ENCODE measurements around the gene GALM. TPM values are rescaled to one million over a fixed set of nuclear protein-coding genes. Genes with fewer than 3 reads are reported as not detected.
"Not testable (repeated sequence)": the region's sequence is repeated elsewhere in the genome, so short reads cannot be mapped to it uniquely, and the experiment has no call there.

The GALM gene
- total and polyA plus RNA-seq, 2 donors = 12.7 to 16.8 TPM

DNA sequence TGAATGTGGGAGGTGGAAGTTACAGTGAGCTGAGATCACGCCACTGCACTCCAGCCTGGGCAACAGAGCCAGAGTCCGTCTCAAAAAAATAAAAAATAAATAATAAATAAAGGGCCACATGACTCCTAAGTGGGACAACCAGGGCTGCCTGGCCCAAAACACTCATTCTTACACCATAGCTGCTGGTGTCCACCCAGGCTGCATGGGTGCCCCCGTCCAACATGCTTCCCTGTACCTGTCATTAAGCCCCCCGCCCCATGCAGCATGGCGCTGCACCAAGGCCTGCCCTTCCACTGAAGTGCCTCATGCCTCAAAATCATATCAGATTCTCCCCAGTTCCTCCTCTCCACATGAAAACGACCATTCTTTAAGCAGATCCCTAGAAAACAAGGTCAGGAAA is 10.8 kb downstream of the GALM start:
- Histone ChIP-seq H3K4me3 (ENCODE audit: low read depth, low read length) (no peak overlapping the region), H3K27ac (ENCODE audit: low read depth) (no peak overlapping the region), H3K36me3 (ENCODE audit: insufficient read depth) (no peaks in the 10 kb centered on the region), H3K4me1 (ENCODE audit: insufficient read depth) (no peaks in the 10 kb centered on the region)
- 85% methylated on average over 6 of the region's 6 CpGs for WGBS
- DNase-seq (ENCODE audit: extremely low spot score) = no peak

- not testable (repeated sequence) for H3K4me1 ChIP-seq (ENCODE audit: insufficient read depth); DNase-seq (ENCODE audit: extremely low spot score); H3K4me3 ChIP-seq (ENCODE audit: low read depth, low read length); H3K36me3 ChIP-seq (ENCODE audit: insufficient read depth); H3K27ac ChIP-seq (ENCODE audit: low read depth)
- WGBS = 94% methylated on average over 5 of the region's 5 CpGs
Observed at GRCh38 chr2:38680868-38681267, 15.0 kb downstream of the GALM start.

GRCh38 chr2:38682008-38682575 is 16.2 kb downstream of the GALM start:
- H3K4me3 ChIP-seq (ENCODE audit: low read depth, low read length) = no peak overlapping the region
- H3K27ac ChIP-seq (ENCODE audit: low read depth) = no peak overlapping the region
- 92% methylated on average over 2 of the region's 2 CpGs for WGBS
- H3K36me3 ChIP-seq (ENCODE audit: insufficient read depth) = no peaks in the 10 kb centered on the region
- no peak for DNase-seq (ENCODE audit: extremely low spot score)
- H3K4me1 ChIP-seq (ENCODE audit: insufficient read depth) = no peaks in the 10 kb centered on the region

DNA sequence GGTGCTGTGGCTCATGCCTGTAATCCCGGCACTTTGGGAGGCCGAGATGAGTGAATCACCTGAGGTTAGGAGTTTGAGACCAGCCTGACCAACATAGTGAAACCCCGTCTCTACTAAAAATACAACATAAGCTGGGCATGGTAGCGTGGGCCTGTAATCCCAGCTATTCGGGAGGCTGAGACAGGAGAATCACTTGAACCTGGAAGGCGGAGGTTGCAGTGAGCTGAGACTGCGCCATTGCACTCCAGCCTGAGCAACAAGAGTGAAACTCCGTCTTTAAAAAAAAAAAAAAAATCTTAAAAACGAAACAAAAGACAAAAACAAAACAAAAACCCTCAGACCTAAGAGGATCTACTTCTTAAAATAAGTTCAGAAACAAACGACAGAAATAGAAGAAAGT is 16.7 kb downstream of the GALM start:
- 94% methylated on average over 10 of the region's 10 CpGs for WGBS
- not testable (repeated sequence) for H3K4me1 ChIP-seq (ENCODE audit: insufficient read depth); DNase-seq (ENCODE audit: extremely low spot score); H3K27ac ChIP-seq (ENCODE audit: low read depth); H3K4me3 ChIP-seq (ENCODE audit: low read depth, low read length); H3K36me3 ChIP-seq (ENCODE audit: insufficient read depth)

DNA sequence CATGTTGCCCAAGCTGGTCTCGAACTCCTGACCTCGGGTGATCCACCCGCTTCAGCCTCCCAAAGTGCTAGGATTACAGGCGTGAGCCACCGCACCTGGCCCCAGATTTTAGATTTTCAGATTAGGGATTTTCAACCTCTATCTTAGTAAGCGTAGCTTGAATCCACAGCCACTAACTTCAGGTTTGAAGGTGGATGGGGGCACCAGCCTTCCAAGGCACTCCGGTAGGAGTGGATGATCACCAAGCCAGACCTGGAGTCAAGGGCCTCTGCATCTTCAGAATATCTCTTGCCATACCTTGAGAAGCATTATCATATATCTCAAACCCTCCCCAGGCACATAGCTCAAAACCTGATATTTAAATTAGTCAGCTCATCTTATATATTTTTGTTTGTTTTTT is 17.9 kb downstream of the GALM start:
- Histone ChIP-seq H3K36me3 (ENCODE audit: insufficient read depth) (no peaks in the 10 kb centered on the region), H3K4me3 (ENCODE audit: low read depth, low read length) (no peak overlapping the region), H3K27ac (ENCODE audit: low read depth) (no peak overlapping the region), H3K4me1 (ENCODE audit: insufficient read depth) (no peaks in the 10 kb centered on the region)
- WGBS = 90% methylated on average over 7 of the region's 7 CpGs
- DNase-seq (ENCODE audit: extremely low spot score) = no peak

GRCh38 chr2:38685116-38685735 is 19.3 kb downstream of the GALM start:
- 74% methylated on average over 3 of the region's 3 CpGs for WGBS
- no peak for DNase-seq (ENCODE audit: extremely low spot score)
- Histone ChIP-seq H3K27ac (ENCODE audit: low read depth) (no peak overlapping the region), H3K4me3 (ENCODE audit: low read depth, low read length) (no peak overlapping the region), H3K4me1 (ENCODE audit: insufficient read depth) (no peaks in the 10 kb centered on the region), H3K36me3 (ENCODE audit: insufficient read depth) (no peaks in the 10 kb centered on the region)

- Histone ChIP-seq H3K36me3 (ENCODE audit: insufficient read depth) (no peaks in the 10 kb centered on the region), H3K4me1 (ENCODE audit: insufficient read depth) (peaks cover 2% of the 10 kb centered on the region), H3K4me3 (ENCODE audit: low read depth, low read length) (no peak overlapping the region), H3K27ac (ENCODE audit: low read depth) (peak overlapping the region; percentile 70)
- DNase-seq (ENCODE audit: extremely low spot score) = peak; percentile 17
- WGBS = 74% methylated on average over 8 of the region's 8 CpGs
Observed at GRCh38 chr2:38690499-38691420, 24.8 kb downstream of the GALM start.

DNA sequence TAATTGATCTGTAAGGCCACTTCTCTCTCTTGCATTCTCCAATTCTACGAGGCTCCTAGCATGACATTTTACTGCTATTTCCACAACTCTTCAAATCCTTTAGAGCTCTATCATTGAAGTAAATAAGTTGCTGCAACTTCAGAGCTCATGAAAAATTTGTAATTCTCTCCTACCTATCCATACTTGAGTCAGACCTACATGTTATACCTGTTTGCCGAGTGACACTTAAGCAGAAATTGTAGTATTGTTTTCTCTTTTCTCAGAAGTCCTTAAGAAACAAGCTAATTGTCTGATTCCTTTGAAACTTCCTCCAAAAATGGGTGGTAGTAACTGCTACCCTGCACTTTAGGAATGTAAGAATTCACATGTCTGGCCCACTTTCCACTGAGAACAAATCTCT is 26.1 kb downstream of the GALM start:
- Histone ChIP-seq H3K27ac (ENCODE audit: low read depth) (no peak overlapping the region), H3K36me3 (ENCODE audit: insufficient read depth) (no peaks in the 10 kb centered on the region), H3K4me1 (ENCODE audit: insufficient read depth) (peaks cover 2% of the 10 kb centered on the region), H3K4me3 (ENCODE audit: low read depth, low read length) (no peak overlapping the region)
- 91% methylated on average over 2 of the region's 2 CpGs for WGBS
- no peak for DNase-seq (ENCODE audit: extremely low spot score)

DNA sequence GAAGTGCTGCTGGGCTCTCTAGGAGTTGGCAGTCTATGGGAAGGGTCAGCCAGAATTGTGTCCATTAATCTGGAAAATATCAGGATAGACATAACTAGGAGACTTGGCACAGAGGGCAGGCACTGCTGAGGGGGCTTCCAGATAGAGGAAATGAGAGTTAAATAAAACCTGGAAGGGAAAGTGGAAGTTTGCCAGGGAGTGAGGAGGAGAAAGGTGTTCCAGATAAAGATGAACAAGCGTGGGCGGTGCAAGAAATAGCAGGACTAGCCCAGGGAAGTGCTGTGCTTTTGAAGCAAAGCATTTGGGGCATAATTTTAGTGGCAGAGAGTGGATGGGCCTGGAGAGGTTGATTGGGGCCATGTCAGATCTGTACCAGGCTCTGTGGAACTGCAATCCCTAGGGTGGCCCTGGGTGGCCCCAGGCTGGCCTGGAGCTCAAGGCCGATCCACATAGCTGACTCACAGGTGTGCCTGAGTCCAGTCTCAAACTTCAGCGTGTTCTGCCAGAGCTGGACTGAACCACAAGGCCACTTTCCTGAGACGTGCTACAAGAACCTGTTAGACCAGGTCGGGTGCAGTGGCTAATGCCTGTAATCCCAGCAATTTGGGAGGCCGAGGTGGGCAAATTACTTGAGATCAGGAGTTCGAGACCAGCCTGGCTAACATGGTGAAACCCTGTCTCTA is 26.9 kb downstream of the GALM start:
- no peak overlapping the region for H3K4me3 ChIP-seq (ENCODE audit: low read depth, low read length)
- no peaks in the 10 kb centered on the region for H3K36me3 ChIP-seq (ENCODE audit: insufficient read depth)
- 85% methylated on average over 8 of the region's 8 CpGs for whole genome bisulfite sequencing
- H3K4me1 ChIP-seq (ENCODE audit: insufficient read depth) = peaks cover 2% of the 10 kb centered on the region
- H3K27ac ChIP-seq (ENCODE audit: low read depth) = no peak overlapping the region
- DNase-seq (ENCODE audit: extremely low spot score) = no peak

GRCh38 chr2:38697116-38697840 is 31.4 kb downstream of the GALM start:
- 84% methylated on average over 8 of the region's 8 CpGs for WGBS
- Histone ChIP-seq H3K4me1 (ENCODE audit: insufficient read depth) (peaks cover under 1% of the 10 kb centered on the region), H3K27ac (ENCODE audit: low read depth) (no peak overlapping the region), H3K4me3 (ENCODE audit: low read depth, low read length) (no peak overlapping the region), H3K36me3 (ENCODE audit: insufficient read depth) (no peaks in the 10 kb centered on the region)
- DNase-seq (ENCODE audit: extremely low spot score) = no peak

- Histone ChIP-seq H3K4me1 (ENCODE audit: insufficient read depth) (no peaks in the 10 kb centered on the region), H3K27ac (ENCODE audit: low read depth) (no peak overlapping the region), H3K4me3 (ENCODE audit: low read depth, low read length) (no peak overlapping the region), H3K36me3 (ENCODE audit: insufficient read depth) (no peaks in the 10 kb centered on the region)
- WGBS = 94% methylated on average over 5 of the region's 5 CpGs
- DNase-seq (ENCODE audit: extremely low spot score) = no peak
Observed at GRCh38 chr2:38698467-38699003, 32.6 kb downstream of the GALM start.

DNA sequence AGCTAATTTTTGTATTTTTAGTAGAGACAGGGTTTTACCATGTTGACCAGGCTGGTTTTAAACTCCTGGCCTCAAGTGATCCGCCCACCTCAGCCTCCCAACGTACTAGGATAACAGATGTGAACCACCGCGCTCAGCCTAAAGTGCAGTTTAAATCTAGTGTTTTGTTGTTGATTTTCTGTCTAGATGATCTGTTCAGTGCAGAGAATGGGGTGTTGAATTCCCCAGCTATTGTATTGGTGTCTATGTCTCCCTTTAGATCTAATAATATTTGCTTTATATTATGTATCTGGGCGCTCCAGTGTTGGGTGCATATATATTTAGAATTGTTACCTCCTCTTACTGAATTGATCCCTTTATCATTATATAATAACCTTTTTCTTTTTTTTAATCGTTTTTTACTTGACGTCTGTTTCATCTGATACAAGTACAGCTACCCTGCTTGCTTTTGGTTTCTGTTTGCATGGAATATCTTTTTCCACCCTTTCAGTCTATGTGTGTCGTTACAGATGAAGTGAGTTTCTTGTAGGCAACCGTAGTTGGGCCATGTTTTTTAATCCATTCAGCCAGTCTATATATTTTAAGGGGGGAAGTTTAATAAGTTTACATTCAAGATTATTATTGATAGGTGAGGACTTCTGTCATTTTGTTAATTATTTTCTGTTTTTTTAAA is 34.3 kb downstream of the GALM start:
- no peaks in the 10 kb centered on the region for H3K36me3 ChIP-seq (ENCODE audit: insufficient read depth)
- WGBS = 94% methylated on average over 9 of the region's 9 CpGs
- H3K4me3 ChIP-seq (ENCODE audit: low read depth, low read length) = no peak overlapping the region
- no peak overlapping the region for H3K27ac ChIP-seq (ENCODE audit: low read depth)
- DNase-seq (ENCODE audit: extremely low spot score) = no peak
- H3K4me1 ChIP-seq (ENCODE audit: insufficient read depth) = no peaks in the 10 kb centered on the region
